Stomach (tissue), 9 donors: ENCODE measurements around the gene PLCB4. TPM values are rescaled to one million over a fixed set of nuclear protein-coding genes. Genes with fewer than 3 reads are reported as not detected.
A peak's percentile ranks its signal among the peaks of the same experiment; 100 is the strongest.

Experiments used
- DNase-seq, 2 donors: peaks; one replicate each; pipeline versions ENCODE4 v3.0.0 to v3.0.0-alpha.2; 2013 to 2019
- H3K27ac ChIP-seq, 5 donors: fragments of 200-600 bp in 4 of 5; sonication (generic) in 4 of 5; one replicate each; pipeline ENCODE4 v1.5.1; 2013 to 2019; ENCODE audit warnings: mild to moderate bottlenecking in 1 of 5, moderate library complexity in 1 of 5
- H3K27me3 ChIP-seq, 3 donors: fragments of 200-600 bp; sonication (generic); one replicate each; pipeline ENCODE4 v1.5.1; 2017 to 2019; ENCODE audit warnings: mixed run types in 1 of 3
- H3K36me3 ChIP-seq, 4 donors: fragments of 200-600 bp; sonication (generic); 1 replicate in 3 of 4; 2 replicates in 1 of 4; pipeline ENCODE4 v1.5.1; 2016 to 2019
- H3K4me1 ChIP-seq, 4 donors: fragments of 200-600 bp; sonication (generic); one replicate each; pipeline ENCODE4 v1.5.1; 2016 to 2019
- H3K4me3 ChIP-seq, 4 donors: fragments of 200-600 bp; sonication (generic) in 3 of 4; one replicate each; pipeline ENCODE4 v1.5.1; 2016 to 2019; ENCODE audit warnings: mild to moderate bottlenecking in 1 of 4
- H3K9me3 ChIP-seq, 4 donors: fragments of 200-600 bp; sonication (generic); one replicate each; pipeline ENCODE4 v1.5.1; 2016 to 2019
- CTCF ChIP-seq, 7 experiments: fragments of 450-650 bp in 4 of 7; fragments of 200-600 bp in 3 of 7; sonication (generic) in 3 of 7; IDR thresholded peaks; one replicate each; pipeline ENCODE4 v1.5.1; 2016 to 2019; ENCODE audit warnings: antibody characterized with exemption in 7 of 7, control low read depth in 2 of 7, mild to moderate bottlenecking in 1 of 7
- EP300 ChIP-seq: sonication (generic); formaldehyde crosslinking; IDR thresholded peaks from one replicate; pipeline ENCODE4 v1.6.1; 2017; ENCODE audit warnings: antibody characterized with exemption
- POLR2A ChIP-seq, 4 donors: fragments of 450-650 bp; IDR thresholded peaks; one replicate each; pipeline ENCODE4 v1.6.1; 2016; ENCODE audit warnings: antibody characterized with exemption in 4 of 4, control low read depth in 2 of 4, mild to moderate bottlenecking in 1 of 4, moderate library complexity in 1 of 4
- POLR2AphosphoS5 ChIP-seq, 3 donors: sonication (generic); formaldehyde crosslinking; IDR thresholded peaks; one replicate each; pipeline ENCODE4 v1.6.1; 2016; ENCODE audit warnings: antibody characterized with exemption in 3 of 3
- WGBS, 5 donors: extraction: QIAGEN DNeasy Blood & Tissue Kit in 3 of 5; methylation state at CpG; one replicate each; pipeline versions ENCODE4 v1.1.5 to v1.1.7; 2013 to 2018; 5-methylcytosine and 5-hydroxymethylcytosine counted together
- intact Hi-C: fragments of 100-400 bp; cut with DNase I; formaldehyde crosslinking; loops from one replicate; pipeline ENCODE4 v1.15.1; 2023; ENCODE audit warnings: low total_unique reads
- polyA plus RNA-seq, 3 donors: library from polyadenylated mRNA; stranded (reverse); fragments of 200-250 nt; gene quantifications; one replicate each; pipeline ENCODE4 v1.2.3, GENCODE V29; 2013
- total RNA-seq, 5 donors: library from RNA; depleted of rRNA; stranded (reverse); fragments of >200 nt; gene quantifications; one replicate each; pipeline versions ENCODE4 v1.1.0 to v1.2.3, GENCODE V29; 2014 to 2016
- donor health status: healthy with polysubstance abuse.
- donor health status: Bipolar disorder and iron deficiency.
- donor health status: healthy.

The PLCB4 gene
- total and polyA plus RNA-seq, 8 donors, result 5.3 to 29.4 (median 22.3) TPM

- H3K27ac ChIP-seq, result no peak overlapping the region
- peak in 1 of 2 donors; percentile 54 for DNase-seq
- no peak overlapping the region for H3K4me3 ChIP-seq
- peaks cover 0 to 6% (median 0%) of the 10 kb centered on the region in 4 donors for H3K36me3 ChIP-seq
- no peak for TF ChIP-seq CTCF (IDR thresholded peaks at IDR 0.05)
- TF ChIP-seq POLR2A (IDR thresholded peaks at IDR 0.05), result no peak
- TF ChIP-seq EP300, result no peak
- no peak for TF ChIP-seq POLR2AphosphoS5 (IDR thresholded peaks at IDR 0.05)
- H3K4me1 ChIP-seq, result no peaks in the 10 kb centered on the region
- 5 to 18% (median 8%) methylated on average over 1 of the region's 1 CpG for WGBS, 5 donors
- intact Hi-C loops, result no loop called here
- no peaks in the 10 kb centered on the region for H3K27me3 ChIP-seq
- peaks cover 8 to 20% (median 12%) of the 10 kb centered on the region in 4 donors for H3K9me3 ChIP-seq
These were observed 61.6 kb downstream of the PLCB4 start for GRCh38 chr20:9130521-9130920.

- WGBS, 5 donors, result 95 to 98% (median 97%) methylated on average over 3 of the region's 3 CpGs
- DNase-seq, result no peak
- intact Hi-C loops, result no loop called here
These were observed 63.0 kb downstream of the PLCB4 start for GRCh38 chr20:9131841-9132240.

GRCh38 chr20:9134346-9134745 is 65.5 kb downstream of the PLCB4 start:
- no peak overlapping the region for H3K4me3 ChIP-seq
- peaks cover 8 to 25% (median 18%) of the 10 kb centered on the region in 4 donors for H3K9me3 ChIP-seq
- 46 to 80% (median 70%) methylated on average over 2 of the region's 2 CpGs for WGBS, 5 donors
- no peak overlapping the region for H3K27ac ChIP-seq
- no peaks in the 10 kb centered on the region for H3K27me3 ChIP-seq
- H3K36me3 ChIP-seq, result peaks cover 0 to 6% (median 0%) of the 10 kb centered on the region in 4 donors
- H3K4me1 ChIP-seq, result no peaks in the 10 kb centered on the region
- intact Hi-C loops, result no loop called here
- DNase-seq, result no peak
- TF ChIP-seq CTCF (IDR thresholded peaks at IDR 0.05), result no peak
- no peak for TF ChIP-seq EP300
- TF ChIP-seq POLR2AphosphoS5 (IDR thresholded peaks at IDR 0.05), result no peak
- no peak for TF ChIP-seq POLR2A (IDR thresholded peaks at IDR 0.05)

More at GRCh38 chr20:9131841-9132240, 63.0 kb downstream of the PLCB4 start:
- Histone ChIP-seq H3K9me3 (peaks cover 8 to 20% (median 12%) of the 10 kb centered on the region in 4 donors), H3K36me3 (peaks cover 0 to 6% (median 0%) of the 10 kb centered on the region in 4 donors), H3K4me1 (no peaks in the 10 kb centered on the region), H3K27me3 (no peaks in the 10 kb centered on the region), H3K4me3 (no peak overlapping the region), H3K27ac (no peak overlapping the region)
- TF ChIP-seq CTCF (IDR thresholded peaks at IDR 0.05) (no peak), POLR2AphosphoS5 (IDR thresholded peaks at IDR 0.05) (no peak), EP300 (no peak), POLR2A (IDR thresholded peaks at IDR 0.05) (no peak)

GRCh38 chr20:9136114-9136513 is 67.2 kb downstream of the PLCB4 start:
- no peak for TF ChIP-seq EP300
- no peak for TF ChIP-seq POLR2A (IDR thresholded peaks at IDR 0.05)
- TF ChIP-seq POLR2AphosphoS5 (IDR thresholded peaks at IDR 0.05), result no peak
- no peak for TF ChIP-seq CTCF (IDR thresholded peaks at IDR 0.05)
- intact Hi-C loops, result no loop called here
- Histone ChIP-seq H3K27ac (no peak overlapping the region), H3K4me3 (no peak overlapping the region), H3K36me3 (peaks cover 0 to 6% (median 0%) of the 10 kb centered on the region in 4 donors), H3K4me1 (no peaks in the 10 kb centered on the region), H3K27me3 (no peaks in the 10 kb centered on the region), H3K9me3 (peaks cover 8 to 23% (median 19%) of the 10 kb centered on the region in 4 donors)
- 33 to 55% (median 46%) methylated on average over 3 of the region's 3 CpGs for WGBS, 5 donors
- DNase-seq, result no peak
